GM19463 (cell line): ENCODE data around the gene PPAN.

Source experiments
- ATAC-seq: cut with Tn5 transposase; IDR thresholded peaks from one replicate; pipeline ENCODE4 v1.9.1; 2021; ENCODE audit warnings: mild to moderate bottlenecking, moderate library complexity; ENCODE audit not compliant: unreplicated experiment

The PPAN gene

DNA sequence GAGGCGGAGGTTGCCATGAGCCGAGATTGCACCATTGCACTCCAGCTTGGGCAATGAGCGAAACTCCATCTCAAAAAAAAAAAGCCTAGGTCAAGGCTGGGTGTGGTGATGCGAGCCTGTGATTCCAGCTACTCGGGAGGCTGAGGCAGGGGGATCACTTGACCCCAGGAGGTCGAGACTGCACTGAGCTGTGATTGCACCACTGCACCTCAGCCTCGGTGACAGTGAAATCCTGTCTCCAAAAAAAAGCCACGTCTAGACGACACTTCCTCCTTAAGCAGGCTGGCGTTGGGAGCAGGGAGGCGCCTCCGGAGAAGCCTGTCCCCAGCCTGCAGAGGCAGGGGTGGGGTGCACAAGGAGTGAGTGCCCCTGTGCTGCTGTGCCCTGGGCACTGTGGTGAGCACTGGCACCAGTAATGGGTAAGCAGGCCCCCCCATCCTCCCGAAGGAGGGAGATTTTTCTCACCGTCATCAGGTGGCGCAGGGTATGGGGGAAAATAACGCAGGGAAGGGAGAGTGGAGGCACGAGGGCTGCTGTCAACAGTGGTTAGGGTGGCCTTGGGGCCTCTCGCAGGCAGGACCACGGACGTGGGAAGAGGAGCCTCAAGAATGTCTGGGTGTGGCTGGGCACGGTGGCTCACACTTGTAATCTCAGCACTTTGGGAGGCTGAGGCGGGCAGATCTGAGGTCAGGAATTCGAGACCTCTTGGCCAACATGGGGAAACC is 6.0 kb downstream of the PPAN start:
- ATAC-seq: no peak

DNA sequence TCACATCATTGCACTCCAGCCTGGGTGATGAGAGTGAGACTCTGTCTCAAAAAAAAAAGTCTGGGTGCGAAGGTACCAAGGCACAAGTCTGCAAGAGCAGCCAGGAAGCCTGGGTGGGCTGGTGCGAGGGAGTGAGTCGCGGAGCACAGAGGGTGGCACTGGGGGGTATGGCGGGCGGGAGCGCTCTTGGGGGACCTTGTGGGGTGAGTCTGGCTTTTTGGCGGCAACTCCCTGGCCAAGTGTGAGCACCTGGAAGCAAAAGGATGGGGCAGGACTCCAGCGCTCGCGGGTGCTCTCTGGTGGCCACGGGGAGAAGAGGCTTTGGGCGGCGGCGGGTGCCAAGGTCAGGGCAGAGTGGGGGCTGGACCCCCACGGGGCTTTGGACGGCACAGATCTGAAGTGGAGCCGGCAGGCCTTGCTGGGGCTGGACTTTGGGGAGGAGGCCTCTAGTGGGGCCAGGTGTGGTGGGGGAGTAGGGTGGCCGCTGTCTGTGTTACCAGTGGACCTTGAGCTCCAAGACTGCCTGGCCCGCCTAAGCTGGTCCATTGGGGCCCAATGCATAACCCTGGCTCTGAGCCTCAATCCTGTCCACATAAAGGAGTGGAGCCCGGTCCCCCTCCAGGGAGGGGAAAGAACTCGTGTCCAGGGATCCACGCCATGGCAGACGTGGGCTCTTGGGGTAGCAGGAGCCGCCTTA is 6.9 kb downstream of the PPAN start:
- no peak for ATAC-seq

DNA sequence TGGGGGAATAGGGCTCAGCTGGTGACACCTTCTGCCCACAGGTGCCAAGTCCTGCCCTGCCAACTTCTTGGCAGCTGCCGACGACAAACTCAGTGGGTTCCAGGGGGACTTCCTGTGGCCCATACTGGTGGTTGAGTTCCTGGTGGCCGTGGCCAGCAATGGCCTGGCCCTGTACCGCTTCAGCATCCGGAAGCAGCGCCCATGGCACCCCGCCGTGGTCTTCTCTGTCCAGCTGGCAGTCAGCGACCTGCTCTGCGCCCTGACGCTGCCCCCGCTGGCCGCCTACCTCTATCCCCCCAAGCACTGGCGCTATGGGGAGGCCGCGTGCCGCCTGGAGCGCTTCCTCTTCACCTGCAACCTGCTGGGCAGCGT is 7.4 kb downstream of the PPAN start:
- ATAC-seq: no peak

DNA sequence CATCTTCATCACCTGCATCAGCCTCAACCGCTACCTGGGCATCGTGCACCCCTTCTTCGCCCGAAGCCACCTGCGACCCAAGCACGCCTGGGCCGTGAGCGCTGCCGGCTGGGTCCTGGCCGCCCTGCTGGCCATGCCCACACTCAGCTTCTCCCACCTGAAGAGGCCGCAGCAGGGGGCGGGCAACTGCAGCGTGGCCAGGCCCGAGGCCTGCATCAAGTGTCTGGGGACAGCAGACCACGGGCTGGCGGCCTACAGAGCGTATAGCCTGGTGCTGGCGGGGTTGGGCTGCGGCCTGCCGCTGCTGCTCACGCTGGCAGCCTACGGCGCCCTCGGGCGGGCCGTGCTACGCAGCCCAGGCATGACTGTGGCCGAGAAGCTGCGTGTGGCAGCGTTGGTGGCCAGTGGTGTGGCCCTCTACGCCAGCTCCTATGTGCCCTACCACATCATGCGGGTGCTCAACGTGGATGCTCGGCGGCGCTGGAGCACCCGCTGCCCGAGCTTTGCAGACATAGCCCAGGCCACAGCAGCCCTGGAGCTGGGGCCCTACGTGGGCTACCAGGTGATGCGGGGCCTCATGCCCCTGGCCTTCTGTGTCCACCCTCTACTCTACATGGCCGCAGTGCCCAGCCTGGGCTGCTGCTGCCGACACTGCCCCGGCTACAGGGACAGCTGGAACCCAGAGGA is 7.9 kb downstream of the PPAN start:
- no peak for ATAC-seq

DNA sequence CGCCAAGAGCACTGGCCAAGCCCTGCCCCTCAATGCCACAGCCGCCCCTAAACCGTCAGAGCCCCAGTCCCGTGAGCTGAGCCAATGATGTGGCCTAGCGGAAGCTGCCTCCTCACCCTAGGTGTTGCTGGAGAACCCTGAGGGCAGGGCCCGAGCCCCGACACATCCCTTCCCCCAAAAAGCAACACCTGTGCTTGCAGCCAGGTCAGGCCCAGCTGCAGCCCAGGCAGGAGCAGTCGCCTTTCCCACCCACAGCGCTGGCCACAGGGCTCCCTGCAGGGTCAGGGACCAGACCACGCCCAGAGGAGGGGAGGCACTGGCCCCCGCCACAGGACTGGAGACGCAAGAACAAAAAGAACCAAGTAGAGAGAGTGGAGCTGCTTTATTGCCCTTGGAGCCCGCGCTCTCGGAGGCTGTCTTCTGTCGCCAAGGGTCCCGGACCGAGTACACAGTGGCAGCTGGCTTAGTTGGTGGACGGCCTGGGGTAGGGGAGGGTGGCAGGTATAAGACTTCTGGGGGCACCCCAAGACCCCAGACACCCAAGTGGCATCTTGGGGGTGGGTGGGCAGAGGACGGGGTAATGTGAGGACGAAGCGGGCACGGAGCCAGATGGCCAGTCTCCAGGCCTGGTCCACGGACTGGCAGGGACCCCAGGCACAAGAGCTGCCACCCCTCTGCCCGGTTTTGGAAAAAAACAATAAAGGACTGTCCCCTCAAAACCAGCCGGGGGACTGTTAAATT is 8.7 kb downstream of the PPAN start:
- no peak for ATAC-seq

DNA sequence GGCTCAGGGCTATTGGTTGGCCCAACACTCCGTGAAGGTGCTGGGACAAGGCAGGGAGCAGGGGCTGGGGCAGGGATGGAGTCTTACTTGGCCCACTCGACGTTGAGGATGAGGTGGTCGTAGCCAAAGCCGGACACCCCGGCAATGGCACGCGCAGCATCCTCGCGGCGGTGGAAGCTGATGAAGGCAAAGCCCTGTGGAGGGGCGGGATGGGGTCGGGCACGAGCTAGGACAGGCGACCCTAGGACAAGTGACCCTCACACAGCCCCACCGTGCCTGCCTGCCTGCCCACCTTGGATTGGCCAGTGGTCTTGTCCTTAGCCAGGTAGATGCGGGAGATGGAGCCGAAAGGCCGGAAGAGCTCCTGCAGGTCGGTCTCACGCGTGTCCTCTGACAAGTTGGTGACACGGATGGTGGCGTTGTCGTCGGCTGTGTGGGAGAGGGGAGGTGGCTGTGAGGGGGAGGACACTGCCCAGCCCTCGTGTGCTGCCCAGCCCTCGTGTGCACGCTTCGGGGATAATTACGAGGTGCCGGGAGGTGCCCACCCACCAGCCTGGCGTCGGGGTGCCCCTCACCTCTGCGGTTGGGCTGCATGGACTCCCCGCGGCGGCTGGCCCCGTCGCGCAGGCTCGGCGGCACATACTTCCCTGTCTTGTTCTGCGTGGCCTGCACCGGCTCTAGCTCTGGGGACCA is 9.4 kb downstream of the PPAN start:
- no peak for ATAC-seq

DNA sequence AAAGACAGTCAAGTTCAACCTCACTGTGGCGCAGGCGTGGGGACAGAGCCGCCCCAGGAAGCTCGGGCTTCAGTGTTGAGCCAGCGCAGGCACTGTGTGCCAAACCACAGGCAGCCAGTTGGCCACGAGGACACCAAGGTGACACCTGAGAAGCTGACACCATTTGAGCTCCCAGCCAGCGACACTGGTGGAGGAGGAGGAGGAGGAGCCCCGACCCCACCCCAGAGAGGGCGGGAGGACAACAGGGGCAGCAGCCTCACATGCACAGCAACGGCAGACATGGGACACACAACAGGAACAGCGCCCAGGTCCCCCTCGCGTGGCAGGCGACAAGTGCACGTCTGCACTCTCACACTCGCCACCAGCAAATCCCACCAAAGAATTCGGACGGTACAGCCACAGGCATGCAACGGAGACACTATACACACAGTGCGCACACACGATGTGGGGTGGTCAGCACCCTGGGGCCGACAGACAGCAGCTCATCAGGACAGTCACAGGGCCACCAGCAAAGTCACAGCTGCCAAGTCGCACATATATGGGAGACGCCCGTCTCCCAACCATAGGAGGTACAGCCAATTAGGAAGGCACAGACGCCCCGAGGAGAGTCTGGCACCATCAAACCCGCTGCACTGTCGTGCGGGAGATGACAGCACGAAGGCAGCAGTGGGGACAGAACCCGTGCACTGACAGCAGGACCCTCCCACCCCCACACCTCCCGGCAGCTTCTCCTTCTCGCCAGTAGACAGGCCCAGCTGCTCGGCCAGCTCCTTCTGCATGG is 10.1 kb downstream of the PPAN start:
- no peak for ATAC-seq

DNA sequence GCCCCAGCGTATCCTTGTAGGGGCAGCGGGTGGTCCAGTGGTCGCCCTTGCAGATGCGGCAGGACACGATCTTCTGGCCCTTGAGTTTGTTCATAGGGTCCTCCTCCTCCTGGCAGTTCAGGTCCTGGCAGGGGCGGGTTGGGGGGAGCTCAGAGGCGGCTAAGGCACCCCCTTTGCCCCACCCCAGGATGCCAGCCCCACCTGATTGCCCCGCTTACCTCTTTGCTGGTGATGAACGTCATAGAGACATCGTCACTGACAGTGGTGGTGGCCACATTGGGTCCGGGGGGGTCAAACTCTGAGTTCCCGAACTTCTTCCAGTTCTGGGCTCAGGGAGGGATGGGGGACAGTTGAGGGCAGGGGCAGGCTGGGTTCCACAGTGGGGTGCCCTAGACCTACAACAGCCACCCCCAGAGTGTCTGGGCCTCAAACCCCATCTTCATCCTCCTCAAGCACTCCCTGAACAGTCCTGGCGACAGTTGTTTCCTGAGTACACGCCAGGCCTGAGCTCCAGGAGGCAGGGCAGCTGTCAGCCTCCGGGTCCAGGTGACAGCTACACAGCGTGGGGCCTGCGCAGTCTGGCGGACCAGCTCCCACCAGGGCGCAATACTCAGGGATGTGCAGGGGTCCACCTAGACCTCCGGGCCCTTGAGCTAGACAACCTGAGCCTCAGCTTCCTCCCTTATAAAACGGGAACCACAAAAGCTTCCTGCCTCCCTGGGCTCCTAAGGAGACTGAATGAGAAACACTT is 10.9 kb downstream of the PPAN start:
- ATAC-seq: no peak

DNA sequence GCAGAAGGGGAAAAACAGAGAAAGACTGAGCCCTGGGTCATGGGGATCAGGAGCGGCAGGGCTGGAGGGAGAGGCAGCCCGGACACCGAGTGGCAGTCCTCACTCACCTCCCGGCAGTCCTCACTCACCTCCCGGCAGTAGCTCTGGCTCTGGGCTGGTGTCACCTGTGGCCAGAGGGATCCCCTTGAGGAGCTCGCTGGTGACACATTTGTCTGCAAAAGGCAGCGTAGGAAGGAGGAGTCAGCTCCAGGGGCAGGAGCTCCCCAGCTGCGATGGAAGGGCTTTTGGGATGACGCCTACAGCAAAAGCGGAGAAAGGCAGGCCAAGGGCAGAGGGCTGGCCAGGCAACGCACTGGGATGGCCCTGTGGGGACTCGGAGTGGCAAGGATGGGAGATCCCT is 12.8 kb downstream of the PPAN start:
- no peak for ATAC-seq

DNA sequence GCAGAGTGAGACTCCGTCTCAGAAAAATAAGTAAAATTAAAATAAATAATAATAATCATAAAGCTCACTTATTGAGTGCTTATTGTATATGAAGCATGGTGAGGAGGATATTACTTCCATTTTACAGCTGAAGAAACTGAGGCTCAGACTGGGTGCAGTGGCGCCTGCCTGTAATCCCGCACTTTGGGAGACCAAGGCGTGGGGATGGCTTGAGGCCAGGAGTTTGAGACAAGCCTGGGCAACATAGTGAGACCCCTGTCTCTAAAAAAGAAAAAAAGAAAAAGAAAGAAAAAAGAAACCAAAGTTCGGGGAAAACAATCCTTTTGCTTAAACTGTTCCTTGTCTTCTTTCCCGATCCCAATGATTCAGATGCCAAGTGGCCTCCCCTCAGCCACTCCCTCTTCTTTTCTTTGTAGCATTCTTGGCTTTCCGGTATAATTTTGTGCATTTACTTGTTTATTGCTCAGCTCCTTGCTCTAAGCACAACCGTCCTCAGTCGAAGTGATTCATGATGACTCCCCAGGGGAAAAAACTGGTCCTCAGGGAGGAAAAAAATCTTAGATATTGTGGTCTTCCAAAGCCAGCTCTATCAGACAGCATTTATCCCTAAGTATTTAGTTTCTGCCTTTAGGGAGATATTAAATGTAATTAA is 14.5 kb downstream of the PPAN start:
- ATAC-seq: no peak

DNA sequence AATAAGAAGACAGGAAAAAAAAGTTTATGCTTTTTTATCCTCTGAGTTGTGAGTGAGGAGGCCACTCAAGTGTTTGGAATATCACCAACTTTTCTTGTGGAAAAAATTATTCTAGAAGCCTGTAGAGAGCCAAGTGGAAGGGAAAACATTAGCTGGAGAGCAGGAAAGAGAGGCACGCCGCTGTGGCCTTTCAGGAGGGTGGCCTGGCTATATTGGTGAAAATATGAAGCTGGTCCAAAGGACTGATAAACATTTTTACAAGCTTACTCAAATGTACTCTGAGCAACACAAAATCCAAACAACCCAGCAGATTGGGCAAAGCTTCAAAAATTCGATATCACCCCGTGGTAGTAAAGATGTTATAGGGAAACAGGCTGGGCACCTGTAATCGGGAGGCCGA is 15.9 kb downstream of the PPAN start:
- ATAC-seq: no peak

DNA sequence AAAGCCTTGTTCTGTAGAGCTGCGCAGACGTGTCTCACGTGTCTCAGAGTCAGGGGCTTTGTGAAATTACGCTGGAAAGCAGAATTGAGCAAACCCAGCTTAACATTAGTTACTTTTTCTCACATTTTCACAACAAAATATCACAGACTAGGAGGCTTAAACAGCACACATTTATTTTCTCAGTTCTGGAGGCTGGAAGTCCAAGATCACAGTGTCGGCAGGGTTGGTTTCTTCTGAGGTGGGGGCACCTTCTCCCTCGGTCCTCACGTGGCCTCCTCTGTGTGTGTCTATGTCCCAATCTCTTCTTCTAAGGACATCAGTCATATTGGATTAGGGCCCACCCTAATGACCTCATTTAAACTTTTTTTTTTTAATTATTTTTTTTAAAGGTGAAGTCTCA is 18.3 kb downstream of the PPAN start:
- no peak for ATAC-seq

DNA sequence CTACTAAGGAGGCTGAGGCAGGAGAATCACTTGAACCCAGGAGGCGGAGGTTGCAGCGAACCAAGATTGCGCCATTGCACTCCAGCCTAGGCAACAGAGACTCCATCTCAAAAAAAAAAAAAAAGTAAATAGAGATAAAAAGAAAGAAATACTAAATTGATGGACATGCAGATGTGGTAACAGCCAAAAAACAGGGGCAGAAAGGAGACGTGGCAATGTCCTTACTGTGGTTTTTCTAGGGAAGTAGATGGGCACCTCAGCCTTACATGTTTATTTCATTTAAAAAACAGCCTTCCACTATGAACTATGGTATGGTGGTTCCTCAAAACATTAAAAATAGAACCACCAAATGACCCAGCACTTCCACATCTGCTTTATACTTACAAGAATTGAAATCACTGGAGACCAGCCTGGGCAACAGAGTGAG is 20.1 kb downstream of the PPAN start:
- no peak for ATAC-seq

DNA sequence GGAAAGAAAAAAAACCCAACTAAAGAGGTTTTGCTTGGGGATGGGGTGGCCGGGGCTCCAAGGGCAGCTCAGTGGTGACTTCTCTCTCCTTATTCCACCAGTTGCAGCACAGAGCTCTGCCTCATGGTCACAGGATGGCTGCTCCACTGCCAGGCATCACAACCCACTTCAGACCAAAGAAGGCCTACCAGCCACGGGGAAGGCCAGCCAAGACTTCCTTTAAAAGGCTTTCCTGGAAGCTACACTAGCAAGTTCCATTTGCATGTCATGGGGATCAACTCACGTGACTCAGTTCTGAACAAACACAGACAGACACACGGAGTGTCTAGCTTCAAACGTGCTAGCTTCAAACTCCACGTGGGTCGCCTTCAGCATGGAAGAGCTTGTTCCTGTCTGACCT is 26.7 kb downstream of the PPAN start:
- no peak for ATAC-seq

DNA sequence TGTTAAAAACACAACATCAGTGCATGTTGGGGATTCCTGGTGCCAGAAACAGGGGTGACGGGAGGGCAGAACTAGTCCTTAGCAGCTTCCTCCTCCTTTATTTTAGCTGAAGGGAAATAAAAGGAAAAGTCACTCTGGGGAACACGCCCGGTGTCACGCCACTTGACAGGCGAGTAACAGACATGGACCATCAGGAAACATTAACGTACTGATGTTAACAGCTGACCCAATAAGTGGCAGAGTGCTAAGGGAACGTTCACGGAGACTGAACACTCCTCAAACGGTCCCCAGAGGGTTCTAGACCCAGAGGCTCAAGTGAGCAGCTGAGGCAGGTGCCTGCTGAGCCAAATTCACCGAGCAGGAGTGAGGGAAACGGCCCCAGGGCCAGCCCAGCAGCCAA is 27.4 kb downstream of the PPAN start:
- ATAC-seq: no peak

DNA sequence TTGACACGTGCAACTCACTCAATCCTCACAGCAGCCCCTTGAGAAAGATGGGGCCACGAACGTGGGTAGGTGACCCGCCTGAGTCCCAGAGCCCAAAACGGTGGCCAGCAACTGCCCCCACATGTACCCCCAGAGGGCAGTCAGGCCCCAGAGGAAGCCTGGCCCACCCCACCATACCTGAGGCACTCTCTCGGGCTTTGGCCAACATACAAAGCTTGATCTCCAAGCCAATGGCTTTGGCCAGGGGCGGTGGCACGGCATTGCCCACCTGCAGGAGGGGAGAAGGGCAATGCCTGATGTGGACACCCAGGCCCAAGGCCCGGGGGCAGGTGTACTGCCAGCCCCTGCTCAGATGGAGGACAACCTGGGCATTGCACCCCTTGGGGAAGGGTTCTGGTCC is 27.9 kb downstream of the PPAN start:
- ATAC-seq: no peak

DNA sequence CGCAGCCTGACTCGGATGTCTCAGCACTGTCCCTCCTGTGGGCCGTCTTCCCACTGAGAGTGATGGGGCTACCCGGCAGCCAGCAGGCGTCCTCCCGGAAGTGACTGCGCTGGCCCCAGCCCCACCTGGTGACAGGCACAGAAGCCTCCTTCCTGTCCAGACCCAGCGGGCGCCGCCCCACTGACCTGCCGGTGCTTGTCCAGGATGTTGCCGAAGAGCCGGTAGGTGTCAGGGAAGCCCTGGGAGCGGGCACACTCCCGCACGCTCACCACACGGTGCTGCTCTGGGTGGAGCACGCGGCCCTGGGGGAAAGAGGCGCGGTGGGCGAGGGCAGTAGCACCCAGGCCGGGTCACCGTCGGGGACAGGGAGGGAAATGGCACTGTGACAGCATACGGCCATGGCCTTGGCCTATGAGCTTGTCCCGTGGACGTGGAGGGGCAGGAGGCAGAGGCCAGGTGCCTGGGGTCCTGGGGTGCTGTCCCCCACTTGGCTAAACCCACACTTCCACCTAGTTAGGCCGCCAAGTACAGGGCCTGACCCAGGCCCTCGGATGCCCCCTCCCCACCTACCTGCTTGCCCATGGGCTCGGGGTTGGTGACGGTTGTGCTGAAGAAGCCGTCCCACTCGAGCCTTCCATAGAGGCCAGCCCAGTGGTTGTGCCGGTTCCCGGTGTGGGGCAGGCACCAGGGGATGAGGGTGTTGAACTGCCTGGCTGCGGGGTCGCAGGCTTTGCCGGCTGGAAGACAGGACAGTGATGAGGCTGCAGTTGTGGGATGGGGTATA is 29.6 kb downstream of the PPAN start:
- no peak for ATAC-seq

DNA sequence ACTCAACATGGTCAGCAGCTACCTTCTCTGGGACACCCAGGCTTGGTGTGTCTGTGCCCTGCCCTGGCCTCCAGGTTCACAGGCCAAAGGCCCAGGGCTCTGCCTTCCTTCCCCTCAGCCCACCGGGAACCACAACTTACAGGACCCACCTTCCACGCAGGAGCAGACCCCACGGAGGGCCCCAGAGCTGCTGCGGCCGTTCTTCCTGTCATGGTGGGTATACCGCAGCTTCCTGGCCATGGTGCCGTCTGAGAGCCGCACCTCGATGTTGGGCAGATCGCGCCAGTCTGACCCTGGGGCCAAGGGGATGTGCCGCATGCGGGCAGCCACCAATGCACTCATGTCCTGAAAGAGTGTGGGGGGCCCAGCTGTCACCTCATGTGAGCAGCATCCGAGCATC is 30.8 kb downstream of the PPAN start:
- no peak for ATAC-seq
